ENCODE data around the gene CEP104.

Gene CEP104

DNA sequence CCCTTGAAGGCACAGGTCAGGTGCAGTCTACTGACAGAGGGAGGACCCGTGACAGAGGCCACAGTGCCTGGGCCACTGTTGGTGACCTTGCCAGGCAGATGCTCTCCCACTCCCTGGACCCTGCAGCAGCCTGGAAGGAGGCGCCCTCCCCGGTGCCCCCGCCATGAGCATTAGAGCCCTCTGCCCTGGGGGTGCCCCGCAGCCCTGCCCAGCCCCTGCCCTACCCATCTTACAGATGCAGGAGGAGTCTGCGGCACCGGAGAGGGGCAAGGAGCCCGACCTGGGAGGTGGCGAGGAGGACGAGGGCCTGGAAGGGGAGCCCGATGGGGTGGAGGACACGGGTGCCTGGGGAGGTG lies 94.2 kb downstream of the CEP104 start:
- DNase-seq (ENCODE audit: low spot score), result no peak

GRCh38 chr1:3762151-3762872 lies 94.7 kb downstream of the CEP104 start:
- no peak for DNase-seq (ENCODE audit: low spot score)

Small RNAs within 50 kb of the gene (small RNA-seq; reads per million reads assigned to genes)
- 0 to 0.09 reads per million in 2 experiments for gene RN7SL574P
